Measurements from ENCODE around the gene CCDC196. TPM values are rescaled to one million over a fixed set of nuclear protein-coding genes. Genes with fewer than 3 reads are reported as not detected.

The CCDC196 gene
- total and polyA plus RNA-seq, 10 of the 15 experiments (the other 5 are each of a cell fraction or from before 2014, with no cell fraction given), result 0.03 to 0.52 (median 0.28) TPM; not detected in 7

GRCh38 chr14:66445936-66446335 lies 40.2 kb upstream of the CCDC196 start:
- H3K27me3 ChIP-seq (replicated peaks in 1 of 2; ENCODE audit: control insufficient read depth in 2 of 2, insufficient read depth in 2 of 2, low read length in 1 of 2), result no peaks in the 10 kb centered on the region
- no peak overlapping the region for H3K27ac ChIP-seq (ENCODE audit: control insufficient read depth, insufficient read depth)
- H3K4me2 ChIP-seq (ENCODE audit: control insufficient read depth, insufficient read depth), result no peak overlapping the region
- ChIA-PET SMC1A (ENCODE audit: uncharacterized antibody, unreplicated experiment) (no interaction called here), POLR2A (no interaction called here), CTCF (no interaction called here), RAD21 (ENCODE audit: unreplicated experiment) (no interaction called here)
- H3K4me3 ChIP-seq, result no peak overlapping the region
- H2AFZ ChIP-seq (ENCODE audit: control insufficient read depth, low read depth, low read length), result no peak overlapping the region
- H3K36me3 ChIP-seq (ENCODE audit: control insufficient read depth in 2 of 2, insufficient read depth in 2 of 2, low read length in 1 of 2), result no peaks in the 10 kb centered on the region
- ATAC-seq (no peak), FAIRE-seq (no peak), DNase-seq (ENCODE audit: low read depth, low spot score) (no peak)
- H4K20me1 ChIP-seq (ENCODE audit: control insufficient read depth, insufficient read depth), result no peaks in the 10 kb centered on the region
- H3K4me1 ChIP-seq (ENCODE audit: control insufficient read depth, insufficient read depth, low read length), result no peaks in the 10 kb centered on the region
- H3K9me3 ChIP-seq (replicated peaks; ENCODE audit: control insufficient read depth, insufficient read depth, low read length), result no peaks in the 10 kb centered on the region
- no TSS peak for BruUV-seq (replicated peaks)
- H3K9ac ChIP-seq (ENCODE audit: control insufficient read depth, insufficient read depth, low read length), result no peak overlapping the region
- intact Hi-C loops (cut with micrococcal nuclease; ENCODE audit: unreplicated experiment), result no loop called here
- no peaks in the 10 kb centered on the region for H3K79me2 ChIP-seq (ENCODE audit: control insufficient read depth, insufficient read depth, low read length)
- in situ Hi-C loops (cut with MboI), result no loop called here
- no peak for TF ChIP-seq HDGF (IDR thresholded peaks at IDR 0.05)
- TF ChIP-seq MTA3 (IDR thresholded peaks at IDR 0.05; ENCODE audit: borderline replicate concordance, low read length), result no peak
- TF ChIP-seq KLF5 (IDR thresholded peaks at IDR 0.05; ENCODE audit: partially characterized antibody), result no peak
- no peak for TF ChIP-seq IRF4 (IDR thresholded peaks at IDR 0.05; ENCODE audit: low read depth, low read length)
- TF ChIP-seq USF1 (IDR thresholded peaks at IDR 0.05; ENCODE audit: borderline replicate concordance, extremely low read length, insufficient read depth, low read depth, low read length), result no peak
- no peak for TF ChIP-seq TARDBP (IDR thresholded peaks at IDR 0.05; ENCODE audit: borderline replicate concordance)
- TF ChIP-seq CBFB (IDR thresholded peaks at IDR 0.05; ENCODE audit: low read depth), result no peak
- no peak for TF ChIP-seq SP1 (IDR thresholded peaks at IDR 0.05; ENCODE audit: low read depth, low read length)
- no peak for TF ChIP-seq CHD2 (IDR thresholded peaks at IDR 0.05; ENCODE audit: borderline replicate concordance, low read depth, low read length)
- no peak for TF ChIP-seq BRCA1 (IDR thresholded peaks at IDR 0.05; ENCODE audit: low read depth, low read length)
- TF ChIP-seq NFIC (IDR thresholded peaks at IDR 0.05; ENCODE audit: low read depth, low read length), result no peak
- TF ChIP-seq BCL3 (IDR thresholded peaks at IDR 0.05; ENCODE audit: borderline replicate concordance, insufficient read depth, low read depth, low read length, poor library complexity, severe bottlenecking), result no peak
- TF ChIP-seq WRNIP1 (IDR thresholded peaks at IDR 0.05; ENCODE audit: borderline replicate concordance, low read depth, low read length), result no peak
- no peak for TF ChIP-seq ZBTB40 (IDR thresholded peaks at IDR 0.05; ENCODE audit: borderline replicate concordance)
- no peak for TF ChIP-seq CEBPZ (IDR thresholded peaks at IDR 0.05; ENCODE audit: low read depth, low read length)
- TF ChIP-seq TCF7 (IDR thresholded peaks at IDR 0.05; ENCODE audit: borderline replicate concordance), result no peak
- no peak for TF ChIP-seq ZZZ3 (IDR thresholded peaks at IDR 0.05; ENCODE audit: control insufficient read depth, insufficient read length, low read depth)
- no peak for TF ChIP-seq LARP7 (IDR thresholded peaks at IDR 0.05)
